ENCODE measurements around the gene SIPA1L3.
A peak's percentile ranks its signal among the peaks of the same experiment; 100 is the strongest.

The SIPA1L3 gene

DNA sequence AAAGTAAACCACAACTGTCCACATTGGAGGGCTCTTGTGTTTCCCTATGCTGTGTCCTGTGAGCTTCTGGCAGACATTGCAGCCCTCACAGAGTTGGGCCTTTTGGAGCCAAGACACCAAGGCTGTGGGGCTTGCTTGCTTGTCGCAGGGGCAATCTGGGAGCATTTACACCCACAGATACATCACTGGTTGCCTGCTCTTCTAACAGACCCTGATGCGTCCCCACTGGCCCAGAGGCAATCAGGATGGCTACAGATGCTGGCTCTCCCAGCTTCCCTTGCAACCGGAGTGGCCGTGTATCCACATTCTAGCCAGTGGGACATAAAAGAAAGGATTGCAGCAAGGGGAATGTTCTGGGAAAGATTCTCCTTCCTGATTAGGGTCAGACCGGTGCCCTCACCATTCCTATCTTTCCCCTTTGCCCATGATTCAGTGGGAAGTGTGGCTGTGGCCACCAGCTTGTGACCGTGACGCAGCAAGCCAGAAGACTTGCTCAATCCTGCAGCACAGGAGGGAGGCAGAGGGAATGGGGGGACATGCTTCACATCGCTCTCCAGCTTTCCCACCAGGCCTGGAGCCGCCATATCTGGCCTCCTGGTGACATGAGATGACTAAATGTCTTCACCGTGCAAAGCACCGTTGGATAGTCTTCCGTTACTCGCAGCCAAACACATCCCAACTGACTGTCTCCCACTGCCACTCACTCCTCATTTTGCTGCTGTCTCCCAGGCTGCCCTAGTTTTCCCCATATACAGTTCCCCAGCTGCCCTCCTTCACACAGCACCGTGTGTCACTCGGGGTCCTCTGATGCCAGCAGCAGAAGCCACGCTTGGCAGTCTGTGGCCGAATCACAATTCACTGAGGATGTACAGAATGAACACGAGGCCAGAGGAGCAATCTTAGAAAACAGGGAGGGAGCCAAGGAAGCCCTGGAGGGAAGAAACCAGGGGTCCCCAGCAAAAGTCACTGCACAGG, 166.1 kb downstream of the SIPA1L3 start:
- in situ Hi-C loops (cut with MboI; ENCODE audit: low pct_unique_long_range_greater_than_20kb, low sequenced_read_pairs), result no loop called here
- DNase-seq, result no peak

- DNase-seq, result no peak
- in situ Hi-C loops (cut with MboI; ENCODE audit: low pct_unique_long_range_greater_than_20kb, low sequenced_read_pairs), result no loop called here
These were observed 167.1 kb downstream of the SIPA1L3 start for GRCh38 chr19:38073841-38074685.

GRCh38 chr19:38076337-38076736, 169.3 kb downstream of the SIPA1L3 start:
- in situ Hi-C loops (cut with MboI; ENCODE audit: low pct_unique_long_range_greater_than_20kb, low sequenced_read_pairs), result no loop called here
- no peak for DNase-seq

DNA sequence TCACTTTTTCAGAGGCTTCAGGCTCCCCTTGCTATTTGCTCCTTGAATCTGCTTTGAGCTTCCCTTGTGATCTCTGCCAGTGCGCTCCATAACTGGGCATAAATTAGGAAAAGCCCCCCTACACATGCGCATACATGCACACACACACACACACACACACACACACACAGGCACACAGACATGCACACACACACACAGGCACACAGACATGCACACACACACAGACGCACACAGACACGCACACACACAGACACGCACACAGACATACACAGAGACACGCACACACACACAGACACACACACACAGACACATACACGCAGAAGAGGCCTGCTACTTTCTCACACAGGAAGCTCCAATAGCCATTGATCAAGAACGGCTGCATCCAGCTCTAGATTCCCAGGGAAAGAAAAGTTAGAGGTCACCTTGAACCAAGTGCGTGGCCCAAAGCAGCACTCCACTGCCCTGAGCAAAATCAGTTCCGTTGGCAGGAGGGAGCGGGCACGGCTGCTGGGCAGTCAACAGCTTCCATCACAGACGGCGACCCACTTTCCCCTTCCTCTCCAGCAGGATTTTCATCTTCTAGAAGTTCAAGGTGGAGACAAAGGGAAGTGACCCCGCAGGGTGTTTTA, 171.4 kb downstream of the SIPA1L3 start:
- DNase-seq, result no peak
- in situ Hi-C loops (cut with MboI; ENCODE audit: low pct_unique_long_range_greater_than_20kb, low sequenced_read_pairs), result no loop called here

GRCh38 chr19:38079926-38080380, 172.9 kb downstream of the SIPA1L3 start:
- DNase-seq, result peak; percentile 7
- in situ Hi-C loops (cut with MboI; ENCODE audit: low pct_unique_long_range_greater_than_20kb, low sequenced_read_pairs), result no loop called here

DNA sequence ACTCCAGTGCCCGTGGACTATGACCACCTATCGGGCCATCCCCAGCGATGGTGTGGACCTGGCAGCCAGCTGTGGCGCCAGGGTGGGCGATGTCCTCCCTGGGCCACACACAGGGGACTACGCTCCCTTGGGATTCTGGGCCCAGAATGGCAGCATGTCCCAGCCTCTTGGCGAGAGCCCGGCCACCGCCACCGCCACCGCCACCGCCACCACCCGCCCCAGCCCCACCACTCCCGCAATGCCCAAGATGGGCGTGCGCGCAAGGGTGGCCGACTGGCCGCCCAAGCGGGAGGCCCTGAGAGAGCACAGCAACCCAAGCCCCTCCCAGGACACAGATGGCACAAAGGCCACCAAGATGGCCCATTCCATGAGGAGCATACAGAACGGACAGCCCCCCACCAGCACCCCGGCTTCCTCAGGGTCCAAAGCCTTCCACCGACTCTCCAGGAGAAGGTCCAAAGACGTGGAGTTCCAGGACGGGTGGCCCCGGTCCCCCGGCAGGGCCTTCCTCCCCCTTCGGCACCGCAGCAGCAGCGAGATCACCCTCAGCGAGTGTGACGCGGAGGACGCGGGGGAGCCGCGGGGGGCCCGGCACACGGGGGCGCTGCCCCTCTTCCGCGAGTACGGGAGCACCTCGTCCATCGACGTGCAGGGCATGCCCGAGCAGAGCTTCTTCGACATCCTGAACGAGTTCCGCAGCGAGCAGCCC, 174.7 kb downstream of the SIPA1L3 start:
- in situ Hi-C loops (cut with MboI; ENCODE audit: low pct_unique_long_range_greater_than_20kb, low sequenced_read_pairs), result no loop called here
- no peak for DNase-seq

GRCh38 chr19:38082256-38083118, 175.5 kb downstream of the SIPA1L3 start:
- in situ Hi-C loops (cut with MboI; ENCODE audit: low pct_unique_long_range_greater_than_20kb, low sequenced_read_pairs), result no loop called here
- DNase-seq, result no peak

DNA sequence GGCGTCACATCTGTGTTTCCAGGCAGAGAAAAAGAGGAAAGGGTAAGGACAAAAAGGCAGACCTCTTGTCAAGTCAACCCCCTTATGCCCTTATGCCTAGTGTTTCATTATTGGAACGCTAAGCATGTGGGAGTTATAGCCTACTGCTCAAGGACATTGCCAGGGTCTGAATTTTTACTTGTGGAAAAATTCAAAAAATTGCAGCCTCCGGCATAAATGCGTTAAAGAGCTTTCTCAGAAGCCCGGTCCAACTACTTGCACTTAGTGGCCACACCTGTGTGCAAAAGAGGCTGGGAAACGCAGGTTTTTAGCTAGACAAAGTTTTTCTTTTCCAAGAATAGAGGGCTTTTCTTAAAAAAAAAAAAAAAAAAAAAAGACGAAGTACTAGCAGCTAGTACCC, 177.2 kb downstream of the SIPA1L3 start:
- no peak for DNase-seq

GRCh38 chr19:38089440-38089839, 182.4 kb downstream of the SIPA1L3 start:
- in situ Hi-C loops (cut with MboI; ENCODE audit: low pct_unique_long_range_greater_than_20kb, low sequenced_read_pairs), result no loop called here
- DNase-seq, result no peak

More for the DNA sequence above, 177.2 kb downstream of the SIPA1L3 start:
- in situ Hi-C loops (cut with MboI; ENCODE audit: low pct_unique_long_range_greater_than_20kb, low sequenced_read_pairs), result no loop called here

GRCh38 chr19:38093154-38093553, 186.1 kb downstream of the SIPA1L3 start:
- DNase-seq, result no peak
- in situ Hi-C loops (cut with MboI; ENCODE audit: low pct_unique_long_range_greater_than_20kb, low sequenced_read_pairs), result no loop called here

- in situ Hi-C loops (cut with MboI; ENCODE audit: low pct_unique_long_range_greater_than_20kb, low sequenced_read_pairs), result no loop called here
- no peak for DNase-seq
These were observed 186.6 kb downstream of the SIPA1L3 start for GRCh38 chr19:38093587-38093986.

DNA sequence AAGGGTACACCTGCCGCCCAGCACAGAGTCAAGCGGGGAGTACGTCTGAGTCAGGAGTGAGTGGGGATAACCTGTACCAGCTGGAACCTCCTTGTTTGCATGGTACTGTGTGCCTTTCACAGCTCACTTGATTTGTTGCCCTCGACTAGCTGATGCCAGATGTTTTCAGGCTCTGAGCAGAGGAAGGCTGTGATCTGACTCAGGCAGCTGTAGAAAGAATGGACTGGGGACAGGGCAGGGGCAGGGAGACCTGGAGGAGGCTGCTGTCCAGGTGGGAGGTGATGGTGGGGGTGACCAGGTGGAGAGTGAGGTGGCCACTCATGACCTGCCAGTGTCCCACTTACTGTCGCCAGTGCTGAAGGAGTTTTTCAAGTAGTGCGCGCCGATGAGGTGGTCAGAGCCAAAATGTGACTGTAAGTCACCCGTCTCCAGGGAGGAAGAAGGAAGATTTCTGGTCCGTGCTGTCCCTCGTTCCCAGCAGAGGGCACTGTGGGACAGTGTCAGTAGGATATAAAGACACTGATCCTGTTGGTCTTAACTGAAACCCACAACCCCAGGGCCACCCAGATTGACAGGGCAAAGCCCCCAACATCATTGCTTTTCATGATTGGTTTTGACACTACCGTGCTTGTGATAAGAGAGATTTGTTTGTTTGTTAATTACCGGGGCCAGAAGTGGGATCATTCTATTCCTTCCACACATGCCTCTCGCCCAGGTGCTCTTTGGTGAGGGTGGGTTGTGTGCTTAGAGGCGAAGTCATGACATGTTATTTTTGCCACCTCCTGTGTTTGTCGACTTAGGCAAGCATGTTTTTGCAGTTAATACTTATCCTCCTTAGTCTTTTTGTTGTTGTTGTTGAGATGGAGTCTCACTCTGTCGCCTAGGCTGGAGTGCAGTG, 188.7 kb downstream of the SIPA1L3 start:
- peak; percentile 70 for DNase-seq
- in situ Hi-C loops (cut with MboI; ENCODE audit: low pct_unique_long_range_greater_than_20kb, low sequenced_read_pairs), result no loop called here

- in situ Hi-C loops (cut with MboI; ENCODE audit: low pct_unique_long_range_greater_than_20kb, low sequenced_read_pairs), result no loop called here
- DNase-seq, result no peak
These were observed 193.0 kb downstream of the SIPA1L3 start for GRCh38 chr19:38099966-38100365.

DNA sequence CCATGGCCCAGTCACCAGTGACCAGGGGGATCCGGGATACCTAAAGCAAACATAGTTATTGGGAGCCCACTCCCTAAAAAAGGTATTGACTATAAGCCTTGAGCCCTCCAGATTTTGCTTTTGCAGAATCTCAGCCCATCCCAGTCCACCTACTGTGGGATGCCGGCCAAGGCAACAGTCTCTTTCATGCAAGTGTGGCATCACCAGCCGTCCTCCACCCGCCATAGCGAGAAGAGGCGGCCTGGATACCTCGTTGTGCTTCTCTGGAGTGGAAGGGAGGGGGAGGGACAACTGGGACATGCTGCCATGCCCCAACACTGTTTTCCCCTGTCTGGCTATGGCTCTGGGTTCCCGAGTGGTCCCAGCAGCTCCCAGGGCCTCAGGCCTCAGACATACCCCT, 193.6 kb downstream of the SIPA1L3 start:
- in situ Hi-C loops (cut with MboI; ENCODE audit: low pct_unique_long_range_greater_than_20kb, low sequenced_read_pairs), result no loop called here
- no peak for DNase-seq

GRCh38 chr19:38101723-38102122, 194.7 kb downstream of the SIPA1L3 start:
- in situ Hi-C loops (cut with MboI; ENCODE audit: low pct_unique_long_range_greater_than_20kb, low sequenced_read_pairs), result no loop called here
- no peak for DNase-seq

DNA sequence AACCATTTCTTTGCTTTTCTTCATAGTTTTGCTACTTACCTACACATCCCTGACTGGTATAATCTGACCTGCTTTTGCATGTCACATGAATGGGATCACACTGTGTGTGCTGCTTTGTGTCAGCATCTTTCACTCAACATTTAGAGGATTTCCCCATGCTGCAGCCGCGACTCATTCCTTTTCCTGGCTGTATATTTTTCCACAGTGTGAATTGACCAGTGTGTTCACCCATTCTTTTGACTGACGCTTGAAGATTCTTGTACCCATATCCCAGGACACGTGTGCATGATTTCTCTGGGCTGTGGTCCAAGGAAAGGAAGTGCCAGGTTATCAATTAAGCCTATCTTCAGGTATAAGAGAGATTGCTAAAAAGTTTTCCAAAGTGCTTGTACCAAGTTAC, 198.6 kb downstream of the SIPA1L3 start:
- DNase-seq, result no peak
- in situ Hi-C loops (cut with MboI; ENCODE audit: low pct_unique_long_range_greater_than_20kb, low sequenced_read_pairs), result no loop called here

DNA sequence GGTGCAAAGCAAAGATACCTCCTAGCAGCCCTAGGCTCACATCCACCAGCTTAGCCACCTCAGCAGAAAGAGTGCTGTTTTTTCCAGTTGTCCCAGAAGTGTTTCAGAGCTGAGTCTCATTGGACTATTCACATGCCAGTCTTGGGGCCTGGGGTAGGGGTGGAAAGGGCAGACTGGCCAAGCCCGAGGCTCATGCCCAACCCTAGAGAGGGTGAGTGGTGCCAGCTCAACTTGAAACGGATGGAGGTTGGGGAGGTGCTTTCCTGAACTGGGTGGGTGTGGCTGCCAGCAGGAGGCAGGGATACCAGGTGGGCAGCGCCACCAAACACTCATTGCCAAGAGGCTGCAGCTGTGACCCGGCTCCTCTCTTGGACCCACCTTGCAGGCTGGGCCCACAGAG, 200.1 kb downstream of the SIPA1L3 start:
- in situ Hi-C loops (cut with MboI; ENCODE audit: low pct_unique_long_range_greater_than_20kb, low sequenced_read_pairs), result no loop called here
- DNase-seq, result no peak

Measured in KBM-7 (cell line).